Measurements from ENCODE around the gene CLIC4. TPM values are rescaled to one million over a fixed set of nuclear protein-coding genes. Genes with fewer than 3 reads are reported as not detected.
A peak's percentile ranks its signal among the peaks of the same experiment; 100 is the strongest.

The CLIC4 gene
- total RNA-seq, 1 experiment from 2014 or later, result 230 TPM

DNA sequence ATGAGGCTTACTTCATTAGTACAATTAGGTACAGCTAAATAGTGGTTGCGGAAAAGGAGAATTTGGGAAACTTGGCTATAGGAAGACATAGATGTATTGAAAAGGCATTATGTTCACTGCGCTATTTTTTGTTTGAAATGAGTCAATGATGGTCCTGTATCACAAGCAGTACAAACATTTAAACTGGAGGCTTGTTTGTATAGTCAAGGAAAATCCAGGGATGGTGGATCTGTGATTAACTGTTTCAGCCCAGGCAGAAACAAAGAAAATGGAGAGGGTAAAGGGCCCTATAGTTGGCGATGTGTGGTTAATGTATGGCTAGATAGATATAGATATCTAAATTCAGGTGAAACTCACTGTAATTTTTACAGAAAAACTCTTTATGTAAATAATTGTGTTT is 79.9 kb downstream of the CLIC4 start:
- H3K27ac Mint-ChIP-seq, result peak overlapping the region in 1 of 3 experiments; percentile 67; a peak in 1 of 7 replicates
- H3K4me1 Mint-ChIP-seq, result peaks cover 4 to 23% of the 10 kb centered on the region in 2 experiments; a peak in 3 of 4 replicates

More for the DNA sequence above, 79.9 kb downstream of the CLIC4 start:
- Histone ChIP-seq H4K91ac (ENCODE audit: insufficient read length, low read depth, low read length) (no peak overlapping the region), H3K9ac (ENCODE audit: extremely low read depth, insufficient read length, low read length) (no peak overlapping the region), H2BK5ac (ENCODE audit: insufficient read length, low read length) (no peak overlapping the region), H2AFZ (ENCODE audit: low read length) (no peak overlapping the region), H3K14ac (ENCODE audit: insufficient read depth, low read length) (no peak overlapping the region), H3K27me3 (ENCODE audit: insufficient read depth, low read length) (no peaks in the 10 kb centered on the region), H3K9me3 (ENCODE audit: control insufficient read depth, low read depth, low read length) (no peaks in the 10 kb centered on the region), H3K79me2 (ENCODE audit: insufficient read depth, low read length) (peaks cover 2% of the 10 kb centered on the region; the same call in 1 of the 2 replicates), H3K27ac (ENCODE audit: insufficient read length, low read depth, low read length) (no peak overlapping the region), H2BK120ac (ENCODE audit: low read depth, low read length, poor library complexity, severe bottlenecking) (no peak overlapping the region), H3K4me1 (ENCODE audit: insufficient read depth, low read length) (no peaks in the 10 kb centered on the region), H3K79me1 (ENCODE audit: insufficient read depth, low read depth, low read length, poor library complexity, severe bottlenecking) (peaks cover 3% of the 10 kb centered on the region), H3K4me2 (ENCODE audit: insufficient read depth, insufficient read length, low read length) (no peak overlapping the region), H3K23ac (ENCODE audit: insufficient read length, low read depth, low read length) (no peak overlapping the region), H3K23me2 (ENCODE audit: insufficient read length, low read depth, low read length, poor library complexity, severe bottlenecking) (no peaks in the 10 kb centered on the region), H2BK15ac (ENCODE audit: low read depth, low read length) (no peak overlapping the region), H4K20me1 (ENCODE audit: control insufficient read depth, insufficient read depth, insufficient read length) (no peaks in the 10 kb centered on the region), H3K56ac (ENCODE audit: insufficient read length, low read depth, low read length) (no peak overlapping the region), H2AK5ac (ENCODE audit: insufficient read length, low read length) (no peak overlapping the region), H3K4ac (ENCODE audit: low read depth, low read length) (no peak overlapping the region), H3K18ac (ENCODE audit: insufficient read length, low read depth, low read length) (no peak overlapping the region), H4K5ac (ENCODE audit: insufficient read length, low read depth, low read length) (no peak overlapping the region), H4K8ac (replicated peaks; ENCODE audit: insufficient read length, low read depth, low read length) (no peak overlapping the region), H3T11ph (ENCODE audit: low read length) (no peak overlapping the region), H2BK20ac (ENCODE audit: low read depth, low read length, poor library complexity, severe bottlenecking) (no peak overlapping the region), H2BK12ac (ENCODE audit: insufficient read length, low read depth, low read length) (no peak overlapping the region)
- DNase-seq, result no peak
- Mint-ChIP-seq H3K27me3 (ENCODE audit: low read depth) (no peaks in the 10 kb centered on the region), H3K4me3 (no peak overlapping the region), H3K36me3 (ENCODE audit: insufficient read depth in 1 of 3, low read depth in 3 of 3) (peaks cover 0 to 23% (median 16%) of the 10 kb centered on the region in 3 experiments; a peak in 5 of 7 replicates), H3K9me3 (no peaks in the 10 kb centered on the region)
- TF ChIP-seq, protein P1, sequence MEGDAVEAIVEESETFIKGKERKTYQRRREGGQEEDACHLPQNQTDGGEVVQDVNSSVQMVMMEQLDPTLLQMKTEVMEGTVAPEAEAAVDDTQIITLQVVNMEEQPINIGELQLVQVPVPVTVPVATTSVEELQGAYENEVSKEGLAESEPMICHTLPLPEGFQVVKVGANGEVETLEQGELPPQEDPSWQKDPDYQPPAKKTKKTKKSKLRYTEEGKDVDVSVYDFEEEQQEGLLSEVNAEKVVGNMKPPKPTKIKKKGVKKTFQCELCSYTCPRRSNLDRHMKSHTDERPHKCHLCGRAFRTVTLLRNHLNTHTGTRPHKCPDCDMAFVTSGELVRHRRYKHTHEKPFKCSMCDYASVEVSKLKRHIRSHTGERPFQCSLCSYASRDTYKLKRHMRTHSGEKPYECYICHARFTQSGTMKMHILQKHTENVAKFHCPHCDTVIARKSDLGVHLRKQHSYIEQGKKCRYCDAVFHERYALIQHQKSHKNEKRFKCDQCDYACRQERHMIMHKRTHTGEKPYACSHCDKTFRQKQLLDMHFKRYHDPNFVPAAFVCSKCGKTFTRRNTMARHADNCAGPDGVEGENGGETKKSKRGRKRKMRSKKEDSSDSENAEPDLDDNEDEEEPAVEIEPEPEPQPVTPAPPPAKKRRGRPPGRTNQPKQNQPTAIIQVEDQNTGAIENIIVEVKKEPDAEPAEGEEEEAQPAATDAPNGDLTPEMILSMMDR (conservative IDR thresholded peaks at IDR 0.05), result no peak
- whole genome bisulfite sequencing (ENCODE audit: extremely low coverage, insufficient read length, low lambda C conversion rate), result no CpG with 5 or more reads among the region's 3 CpGs

All from H9 (cell line).